Right lobe of liver (tissue), 6 donors: ENCODE results near the gene PHKG2. TPM values are rescaled to one million over a fixed set of nuclear protein-coding genes. Genes with fewer than 3 reads are reported as not detected.
A peak's percentile ranks its signal among the peaks of the same experiment; 100 is the strongest.

Experiments used
- ATAC-seq, 4 donors: fragments of 200-7000 bp; cut with Tn5 transposase; one replicate each; pipeline ENCODE4 v1.9.1; 2020; ENCODE audit warnings: mild to moderate bottlenecking in 4 of 4, moderate library complexity in 4 of 4
- DNase-seq, 3 donors: peaks; one replicate each; pipeline ENCODE4 v3.0.0-alpha.2; 2020
- H3K27ac ChIP-seq, 3 donors: fragments of 200-600 bp; one replicate each; pipeline ENCODE4 v1.8.0; 2022
- H3K27me3 ChIP-seq, 2 donors: fragments of 200-600 bp; one replicate each; pipeline ENCODE4 v1.8.0; 2022
- H3K36me3 ChIP-seq, 4 donors: fragments of 200-600 bp; sonication (generic) in 1 of 4; one replicate each; pipeline versions ENCODE4 v1.5.1 to v1.8.0; 2017 to 2022; ENCODE audit warnings: control low read depth in 1 of 4
- H3K4me1 ChIP-seq, 4 donors: fragments of 200-600 bp; sonication (generic) in 1 of 4; one replicate each; pipeline versions ENCODE4 v1.5.1 to v1.8.0; 2017 to 2022; ENCODE audit warnings: control low read depth in 1 of 4
- H3K4me3 ChIP-seq, 3 donors: fragments of 200-600 bp; one replicate each; pipeline ENCODE4 v1.8.0; 2022
- H3K9me3 ChIP-seq, 4 donors: fragments of 200-600 bp; sonication (generic) in 1 of 4; one replicate each; pipeline versions ENCODE4 v1.5.1 to v1.8.0; 2017 to 2022; ENCODE audit warnings: control low read depth in 1 of 4
- CTCF ChIP-seq, 4 donors: fragments of 200-600 bp in 3 of 4; fragments of 450-650 bp in 1 of 4; IDR thresholded peaks; one replicate each; pipeline versions ENCODE4 v1.5.1 to v1.8.0; 2016 to 2022; ENCODE audit warnings: antibody characterized with exemption in 4 of 4, mild to moderate bottlenecking in 2 of 4
- POLR2A ChIP-seq: fragments of 450-650 bp; IDR thresholded peaks from one replicate; pipeline ENCODE4 v1.6.1; 2017; ENCODE audit warnings: antibody characterized with exemption, mild to moderate bottlenecking
- WGBS: methylation state at CpG from one replicate; pipeline ENCODE4 v1.1.6; 2018; ENCODE audit warnings: low coverage, low lambda C conversion rate; ENCODE audit not compliant: insufficient coverage; ENCODE audit errors: missing lambda C conversion rate; 5-methylcytosine and 5-hydroxymethylcytosine counted together
- intact Hi-C, 2 donors: fragments of 100-400 bp; cut with DNase I; formaldehyde crosslinking; loops; one replicate each; pipeline versions ENCODE4 v1.11.2 to v1.14.1; 2022
- total RNA-seq, 6 experiments: library from RNA; depleted of rRNA in 2 of 6; stranded (reverse); fragments of >200 nt in 2 of 6; fragmentation: NEBNext Ultra II Directional in 3 of 6; extraction: Animal tissue kit (Norgen Biotek cat#: 25700) in 3 of 6; gene quantifications; one replicate each; pipeline versions ENCODE4 v1.1.0 to v1.2.4, GENCODE V29; 2016 to 2023
- donor health status: DM: no; HTN: yes; CAD: no.
- donor health status: DM: no; HTN: no; CAD: no.
- donor health status: DM: no; HTN: no; CAD: no.
- donor health status: DM: no; HTN: yes; CAD: no.
- donor health status: DM: no; HTN: yes; CAD: no.

The PHKG2 gene
- total RNA-seq, 6 experiments from 2014 or later: 17.1 to 22.1 (median 18.4) TPM

GRCh38 chr16:30766933-30767284 is 18.7 kb downstream of the PHKG2 start:
- intact Hi-C loops: no loop called here
- no peak overlapping the region for H3K4me3 ChIP-seq

GRCh38 chr16:30767767-30768465 is 19.7 kb downstream of the PHKG2 start:
- no peaks in the 10 kb centered on the region for H3K9me3 ChIP-seq
- TF ChIP-seq POLR2A: no peak
- TF ChIP-seq CTCF (IDR thresholded peaks at IDR 0.05): no peak
- 82% methylated on average over 8 of the region's 18 CpGs for WGBS
- H3K4me3 ChIP-seq: no peak overlapping the region
- peaks cover 4 to 94% (median 45%) of the 10 kb centered on the region in 4 donors for H3K36me3 ChIP-seq
- no peak overlapping the region for H3K27ac ChIP-seq
- ATAC-seq (peak in 1 of 4 donors; percentile 29), DNase-seq (peak in 1 of 3 donors; percentile 50)
- intact Hi-C loops: no loop called here
- peaks cover 0 to 10% (median 4%) of the 10 kb centered on the region in 4 donors for H3K4me1 ChIP-seq
- no peaks in the 10 kb centered on the region for H3K27me3 ChIP-seq

More at GRCh38 chr16:30766933-30767284, 18.7 kb downstream of the PHKG2 start:
- Histone ChIP-seq H3K27me3 (no peaks in the 10 kb centered on the region), H3K4me1 (peaks cover 0 to 14% (median 5%) of the 10 kb centered on the region in 4 donors), H3K9me3 (no peaks in the 10 kb centered on the region), H3K27ac (no peak overlapping the region), H3K36me3 (peaks cover 4 to 86% (median 41%) of the 10 kb centered on the region in 4 donors)
- 73% methylated on average over 2 of the region's 4 CpGs for WGBS
- DNase-seq: no peak
- ATAC-seq: no peak
- TF ChIP-seq CTCF (IDR thresholded peaks at IDR 0.05) (no peak), POLR2A (no peak)

- WGBS: 94% methylated on average over 16 of the region's 23 CpGs
- Histone ChIP-seq H3K9me3 (no peaks in the 10 kb centered on the region), H3K4me3 (no peak overlapping the region), H3K36me3 (peaks cover 4 to 89% (median 46%) of the 10 kb centered on the region in 4 donors), H3K27ac (no peak overlapping the region), H3K27me3 (no peaks in the 10 kb centered on the region), H3K4me1 (peaks cover 0 to 2% (median 0%) of the 10 kb centered on the region in 4 donors)
- TF ChIP-seq CTCF (IDR thresholded peaks at IDR 0.05) (no peak), POLR2A (no peak)
- DNase-seq: peak in 1 of 3 donors; percentile 42
- no peak for ATAC-seq
- intact Hi-C loops: no loop called here
Observed at GRCh38 chr16:30768583-30769181, 20.5 kb downstream of the PHKG2 start.

GRCh38 chr16:30769379-30770089 is 21.3 kb downstream of the PHKG2 start:
- DNase-seq: peak in 1 of 3 donors; percentile 41
- no peak overlapping the region for H3K4me3 ChIP-seq
- H3K4me1 ChIP-seq: peaks cover 0 to 1% (median 0%) of the 10 kb centered on the region in 4 donors
- intact Hi-C loops: no loop called here
- TF ChIP-seq CTCF (IDR thresholded peaks at IDR 0.05): no peak
- TF ChIP-seq POLR2A: no peak
- H3K27me3 ChIP-seq: no peaks in the 10 kb centered on the region
- ATAC-seq: no peak
- no peak overlapping the region for H3K27ac ChIP-seq
- 94% methylated on average over 8 of the region's 17 CpGs for WGBS
- H3K9me3 ChIP-seq: no peaks in the 10 kb centered on the region
- peaks cover 4 to 81% (median 44%) of the 10 kb centered on the region in 4 donors for H3K36me3 ChIP-seq
